K562 (cell line): Measurements from ENCODE around the gene C18orf63.
"Not testable (repeated sequence)": the region's sequence is repeated elsewhere in the genome, so short reads cannot be mapped to it uniquely, and the experiment has no call there.

Experiments
- COPS2 ChIP-seq: fragments of 450-650 bp; conservative IDR thresholded peaks from 2 replicates; pipeline ENCODE4 v1.6.1; 2016; ENCODE audit warnings: mild to moderate bottlenecking, moderate library complexity
- GTF2F1 ChIP-seq: IDR thresholded peaks from 2 replicates; pipeline ENCODE4 v1.6.1; 2011; ENCODE audit warnings: low read depth, low read length, improper control_type of control experiment
- ILK ChIP-seq: fragments of 450-650 bp; IDR thresholded peaks from 2 replicates; pipeline ENCODE4 v1.6.1; 2016; ENCODE audit warnings: missing genetic modification characterization, low read depth, mild to moderate bottlenecking, missing compliant biosample characterization, moderate library complexity, borderline replicate concordance

GRCh38 chr18:74326791-74327190 lies 11.2 kb downstream of the C18orf63 start:
- not testable (repeated sequence) for TF ChIP-seq GTF2F1; ILK (tag); COPS2
